GM18517 (cell line): Measurements from ENCODE around the gene SNUPN.
A peak's percentile ranks its signal among the peaks of the same experiment; 100 is the strongest.

Experiments
- ATAC-seq: cut with Tn5 transposase; IDR thresholded peaks from one replicate; pipeline ENCODE4 v1.9.1; 2021; ENCODE audit warnings: mild to moderate bottlenecking, moderate library complexity; ENCODE audit not compliant: unreplicated experiment

Gene SNUPN

DNA sequence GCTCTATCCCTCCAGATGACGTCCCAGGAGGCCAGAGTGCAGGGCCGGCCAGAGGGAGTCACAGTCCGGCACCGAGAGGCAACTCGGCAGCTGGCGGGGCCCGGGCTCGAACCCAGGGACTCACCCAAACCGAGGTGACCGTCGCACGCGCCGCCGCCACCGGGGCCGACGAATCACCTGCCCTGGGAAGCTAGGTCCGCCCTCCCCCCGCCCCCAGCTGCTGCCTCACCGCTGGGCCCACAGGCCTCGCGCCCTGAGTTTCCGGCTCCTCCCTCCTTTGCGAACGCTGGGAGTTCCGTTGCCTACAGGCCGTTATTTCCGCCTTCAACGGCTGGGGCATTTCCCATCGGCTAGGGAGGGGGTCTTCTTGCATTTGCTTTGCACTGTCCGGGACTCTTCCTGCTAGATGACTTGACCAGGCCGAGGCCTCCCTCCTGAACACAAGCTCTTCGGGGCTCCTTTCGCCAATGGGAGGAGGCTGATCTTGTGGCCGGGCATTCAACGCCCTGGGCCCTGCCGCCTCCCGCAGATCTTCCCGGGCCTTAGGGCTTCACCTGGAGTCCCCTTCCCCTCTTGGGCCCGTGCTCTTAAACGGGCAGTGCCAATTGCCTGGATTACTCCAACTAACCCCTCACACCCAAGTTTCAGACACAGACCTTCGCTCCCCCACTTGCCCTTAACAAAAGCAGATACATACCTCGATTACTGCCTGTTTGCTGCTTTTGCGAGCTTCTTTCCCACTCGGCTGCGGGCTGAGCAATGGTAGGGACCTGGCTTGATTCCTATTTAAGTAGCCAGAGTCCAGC, at the start of gene SNUPN:
Gene SNUPN (minus strand): TSS at position 184 of the 806 bp plus-strand sequence. CDS start 4,674 bp downstream, outside the sequence.
- peak; percentile 73 for ATAC-seq

DNA sequence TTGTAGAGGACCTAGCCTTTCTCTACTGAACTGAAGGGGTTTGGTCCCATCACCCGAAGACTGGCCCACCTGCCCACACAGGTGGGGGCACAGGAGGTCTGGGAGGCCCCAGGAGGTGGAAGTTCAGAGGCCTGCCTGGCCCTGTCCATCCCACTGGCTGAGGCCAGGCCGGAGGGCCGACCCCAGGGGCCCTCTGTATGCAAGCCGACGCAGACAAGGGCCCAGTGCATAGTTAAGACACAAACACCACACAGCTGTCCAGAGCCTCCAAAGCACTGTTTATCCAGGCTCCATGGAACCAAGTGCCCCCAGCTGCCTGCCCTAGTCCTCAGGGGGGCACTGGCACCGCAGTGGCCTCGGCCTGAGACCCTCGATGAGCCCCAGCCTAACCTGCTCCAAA, 48.8 kb upstream of the SNUPN start:
- ATAC-seq: no peak

DNA sequence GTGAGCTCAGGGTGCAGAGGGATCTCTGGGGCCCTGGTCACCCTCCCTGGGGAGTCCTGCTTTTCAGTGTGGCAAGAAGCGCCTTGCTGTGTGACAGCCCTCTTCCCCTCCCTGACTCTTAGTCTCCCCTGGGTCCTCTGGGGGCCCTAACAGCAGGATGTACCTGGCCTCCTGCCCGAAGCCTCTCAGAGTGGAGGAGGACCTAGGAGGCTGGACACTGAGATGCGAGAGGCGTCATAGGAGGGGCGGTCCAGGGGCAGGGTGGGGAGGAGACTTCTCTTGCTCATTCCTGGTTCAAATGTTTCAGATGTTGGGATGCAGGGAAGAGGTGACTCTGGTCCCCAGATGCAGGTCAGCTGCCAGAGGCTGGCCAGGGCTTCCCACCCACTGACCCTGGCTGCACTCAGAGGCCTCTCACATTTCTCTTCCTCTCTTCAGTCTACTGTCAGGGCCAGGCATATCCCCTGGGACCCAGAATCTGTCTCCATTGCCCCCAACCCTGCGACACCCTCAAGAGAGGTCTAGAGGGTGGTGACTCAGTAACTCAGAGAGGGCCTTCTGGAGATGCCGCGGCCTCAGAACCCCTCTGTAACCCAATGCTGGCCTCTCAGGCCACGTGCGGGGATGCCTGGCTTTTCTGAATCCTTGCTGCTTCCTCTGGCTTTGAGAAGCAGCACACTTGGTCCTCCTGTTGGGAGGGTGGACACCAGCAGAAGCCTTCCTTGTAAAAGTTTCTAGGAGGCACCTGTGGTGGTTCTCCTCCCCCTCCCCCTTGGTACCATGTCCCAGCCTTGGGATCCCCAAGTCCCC, 48.1 kb upstream of the SNUPN start:
- ATAC-seq: no peak

DNA sequence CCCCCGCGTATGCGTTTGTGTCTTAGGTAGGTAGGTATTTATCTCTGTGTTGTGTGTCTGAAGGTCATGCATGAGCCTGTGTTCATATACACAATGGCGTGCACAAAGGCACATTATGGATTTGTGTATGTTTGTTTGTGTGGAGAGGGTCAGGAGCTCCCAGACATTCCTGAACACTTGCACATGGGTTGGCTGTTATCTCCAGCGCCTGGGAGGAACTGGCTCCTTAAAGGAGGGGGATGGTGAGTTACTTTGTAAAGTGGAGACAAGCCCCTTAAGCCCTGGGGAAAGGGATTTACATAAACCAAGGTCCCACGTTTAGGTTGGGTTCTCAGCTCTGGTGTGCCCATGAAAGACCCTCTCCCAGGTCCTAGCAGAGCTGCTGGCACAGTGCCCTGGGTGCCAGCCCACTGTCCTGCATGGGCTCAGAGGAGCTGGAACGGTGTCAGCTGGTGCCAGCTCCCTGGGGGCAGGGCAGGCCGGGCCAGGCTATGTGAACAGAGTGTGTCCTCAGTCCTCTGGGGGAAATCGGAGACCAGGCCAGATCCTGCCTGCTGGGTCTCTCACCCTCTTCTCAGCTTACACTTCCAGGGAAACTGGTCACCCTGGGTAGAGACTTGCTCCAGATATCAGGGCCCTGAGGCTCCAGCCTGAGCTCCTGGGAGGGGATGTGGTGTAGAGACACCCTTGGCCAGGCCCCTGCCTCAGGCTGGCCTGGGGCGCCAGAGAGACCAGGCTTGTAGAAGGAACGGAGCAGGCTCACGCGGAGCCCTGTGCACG, 47.3 kb upstream of the SNUPN start:
- ATAC-seq: no peak

DNA sequence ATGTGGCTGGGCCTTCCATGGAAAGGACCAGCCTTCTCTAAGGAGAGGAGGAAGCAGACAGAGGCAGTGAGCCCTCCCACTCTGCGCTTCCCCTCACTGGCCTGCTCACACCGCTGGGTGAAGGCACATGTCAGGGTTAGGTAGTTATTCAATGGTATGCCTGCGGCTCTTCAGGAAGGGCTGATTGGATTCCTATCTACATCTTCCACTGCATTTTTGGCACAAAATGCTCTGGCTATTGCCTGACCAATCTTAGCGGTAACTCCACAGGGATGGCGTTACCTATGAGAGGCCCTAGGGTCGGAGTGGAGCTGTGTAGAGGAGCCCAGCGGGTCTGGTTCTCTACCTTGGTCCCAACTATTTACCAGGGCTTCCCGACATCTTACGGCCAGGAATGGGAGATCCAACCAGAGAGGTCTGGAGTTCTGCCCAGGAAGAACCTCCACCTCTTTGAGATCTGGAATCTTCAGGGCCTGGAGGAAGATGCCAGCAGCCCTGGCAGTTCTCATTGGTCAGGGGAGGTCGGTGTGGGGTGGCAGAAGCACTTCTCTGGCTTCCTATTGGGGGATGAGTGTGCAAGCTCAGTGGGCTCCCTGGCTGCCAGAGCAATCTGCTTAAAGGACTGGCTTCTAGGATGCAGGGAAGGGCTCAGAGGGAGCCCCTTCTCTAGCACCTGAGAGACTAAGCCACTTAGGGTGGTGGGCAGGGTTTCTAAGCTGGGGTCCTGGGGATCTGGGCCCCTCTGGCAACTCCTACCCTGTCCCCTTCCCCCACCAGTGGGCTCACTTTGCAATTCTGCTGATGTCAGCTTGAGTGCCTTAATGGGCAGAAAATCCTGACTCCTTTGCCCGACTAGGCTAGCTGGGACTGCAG, 46.4 kb upstream of the SNUPN start:
- ATAC-seq: no peak

DNA sequence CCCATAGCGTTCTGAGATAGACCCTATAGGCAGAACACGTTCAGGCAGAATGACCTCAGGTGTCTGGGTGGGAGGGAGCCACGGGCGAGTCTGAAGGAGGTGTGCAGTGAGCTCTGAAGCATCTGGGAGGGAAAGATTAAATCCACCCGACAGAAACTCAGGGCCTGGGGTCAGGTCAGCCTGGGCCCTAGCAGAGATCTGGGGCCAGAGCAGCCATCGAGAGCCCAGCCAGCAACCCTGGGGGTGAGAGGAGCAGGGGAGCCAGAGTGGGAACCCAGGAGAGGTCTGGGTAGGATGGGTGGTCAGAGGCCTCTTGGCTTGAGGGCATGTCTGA, 44.3 kb upstream of the SNUPN start:
- ATAC-seq: no peak

DNA sequence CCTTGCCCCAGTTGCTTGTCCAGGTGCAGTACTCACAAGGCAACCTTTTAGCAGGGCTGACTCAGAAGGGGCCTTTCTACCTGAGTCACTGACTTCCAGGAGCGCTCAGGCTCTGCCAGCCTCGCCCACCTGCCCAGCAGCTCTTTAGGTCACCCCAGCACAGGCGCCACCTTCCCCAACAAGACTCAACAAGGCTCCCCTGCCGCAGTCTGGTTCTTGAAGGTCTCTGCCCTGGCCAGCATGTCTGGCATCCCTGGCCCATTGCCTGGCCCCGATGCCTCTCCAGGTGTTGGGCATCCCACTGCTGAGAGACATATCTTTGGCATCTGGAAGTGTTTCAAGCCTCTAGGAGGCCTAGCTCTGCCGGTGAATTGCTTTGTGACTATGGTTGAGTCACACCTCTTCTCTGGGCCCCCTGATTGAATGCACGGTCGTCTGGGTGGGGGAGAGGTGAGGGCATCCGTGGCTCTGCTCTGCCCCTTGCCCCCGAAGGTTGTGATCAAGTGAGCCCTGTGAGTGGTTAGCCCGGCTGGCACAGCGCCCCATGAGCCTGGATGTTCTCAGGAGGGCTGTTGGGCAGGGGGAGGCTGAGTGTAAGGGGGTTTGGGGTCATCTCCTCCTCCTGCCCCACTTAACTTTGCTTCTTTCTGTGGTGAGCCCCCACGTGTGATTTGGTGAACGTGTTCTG, 43.8 kb upstream of the SNUPN start:
- no peak for ATAC-seq

DNA sequence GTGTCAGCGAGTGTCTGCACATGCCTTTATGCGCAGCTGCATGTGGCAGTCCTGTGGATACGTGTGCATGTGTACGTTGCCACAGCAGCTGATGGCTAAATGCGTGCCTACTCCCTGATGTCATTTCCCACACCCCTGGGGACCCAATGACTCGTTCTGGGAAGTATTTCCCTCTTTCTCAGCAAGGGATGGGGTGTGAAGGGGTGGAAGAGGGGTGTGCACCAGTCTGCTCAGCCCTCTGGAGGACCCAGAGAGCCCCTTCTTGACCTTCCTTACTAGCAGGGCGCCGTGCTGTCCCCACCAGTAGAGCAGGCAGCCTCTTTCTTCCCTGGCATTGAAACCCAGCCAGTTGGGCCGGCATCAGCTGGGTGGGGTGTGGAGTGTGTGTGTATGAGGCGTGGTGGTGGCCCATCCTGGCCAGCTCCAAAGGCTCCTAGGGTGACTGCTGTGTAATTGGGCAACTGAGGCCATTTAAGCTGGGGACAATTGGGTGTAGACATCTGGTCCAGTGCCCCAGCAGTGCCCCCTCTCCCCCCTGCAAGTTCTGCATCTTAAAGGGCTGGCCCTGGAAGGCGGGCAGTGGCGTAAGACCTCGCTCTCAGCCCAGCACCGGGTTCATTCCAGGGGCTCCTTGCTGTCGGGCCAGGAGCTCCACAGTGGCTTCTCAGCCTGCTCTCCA, 41.4 kb upstream of the SNUPN start:
- no peak for ATAC-seq

DNA sequence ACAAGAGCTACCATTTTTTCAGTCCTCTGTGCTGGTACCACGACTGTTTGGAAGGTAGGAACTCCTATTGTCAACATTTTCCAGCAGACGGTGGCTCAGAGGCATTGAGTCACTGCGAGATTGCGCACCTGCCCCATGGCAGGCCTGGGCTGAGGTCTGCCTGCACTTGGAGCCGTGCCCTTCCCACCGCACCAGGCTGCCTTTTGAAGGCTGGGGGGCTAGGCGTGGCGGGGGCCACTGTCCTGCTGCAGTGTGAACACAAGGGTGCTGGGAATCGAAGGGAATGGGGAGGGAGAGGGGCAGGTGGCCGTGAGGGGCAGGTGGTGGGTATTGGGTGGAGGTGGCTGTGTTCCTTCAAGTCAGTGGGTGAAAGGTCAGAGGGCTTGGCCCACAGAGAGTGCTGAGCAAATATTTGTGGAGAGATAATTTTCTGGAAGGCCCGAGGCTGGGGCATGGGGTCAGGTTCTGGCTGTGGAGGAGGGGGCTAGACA, 38.5 kb upstream of the SNUPN start:
- no peak for ATAC-seq

DNA sequence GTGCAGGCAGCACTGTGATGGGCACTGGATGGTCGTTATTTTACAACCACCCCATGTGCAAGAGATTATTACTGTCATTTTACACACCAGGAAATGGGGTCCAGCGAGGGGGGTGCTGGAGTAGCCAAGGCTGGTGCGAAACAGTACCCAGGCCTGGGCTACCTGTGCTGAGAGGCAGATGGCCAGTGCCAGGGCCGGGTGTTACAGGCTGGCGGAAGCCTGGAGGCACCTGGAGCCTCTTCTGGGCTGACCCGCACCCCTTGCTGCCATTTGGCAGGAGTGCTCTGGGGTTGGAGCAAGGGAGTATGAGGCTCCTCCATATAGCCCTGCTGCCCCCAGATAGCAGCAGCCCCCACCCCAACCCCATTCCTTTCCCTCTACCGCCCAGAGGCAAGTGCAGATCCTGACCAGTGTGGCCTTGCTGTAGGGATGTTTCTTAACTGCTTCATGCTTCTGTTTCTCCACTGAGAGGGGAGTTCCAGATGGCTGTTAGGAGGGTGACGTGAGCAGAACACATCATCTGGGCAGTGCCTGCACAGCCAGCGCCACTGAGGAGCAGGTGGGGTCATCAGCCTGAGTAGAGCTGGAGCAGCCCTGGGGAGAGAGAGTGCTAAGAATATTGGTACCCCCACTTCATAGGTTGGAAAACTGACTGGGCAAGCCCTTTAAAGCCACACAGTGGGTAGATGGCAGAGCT, 37.4 kb upstream of the SNUPN start:
- no peak for ATAC-seq

DNA sequence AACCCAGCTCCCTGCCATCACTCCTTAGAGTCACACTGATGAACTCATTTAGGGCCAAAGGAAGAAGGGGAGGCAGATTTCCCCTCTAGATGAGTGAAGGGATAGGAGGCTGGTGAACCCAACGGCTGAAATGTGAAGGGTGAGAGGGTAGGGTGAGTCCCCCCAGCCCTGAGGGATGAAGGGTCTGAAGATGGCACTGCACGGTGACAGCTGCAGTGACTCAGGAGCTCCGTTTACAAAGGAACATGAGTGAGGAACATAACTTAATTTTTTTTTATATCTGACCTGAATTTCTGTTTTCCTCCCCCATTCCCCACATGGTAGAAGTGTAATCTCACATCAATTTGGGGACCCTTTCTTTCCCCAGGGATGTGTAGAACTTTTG, 36.2 kb upstream of the SNUPN start:
- no peak for ATAC-seq

DNA sequence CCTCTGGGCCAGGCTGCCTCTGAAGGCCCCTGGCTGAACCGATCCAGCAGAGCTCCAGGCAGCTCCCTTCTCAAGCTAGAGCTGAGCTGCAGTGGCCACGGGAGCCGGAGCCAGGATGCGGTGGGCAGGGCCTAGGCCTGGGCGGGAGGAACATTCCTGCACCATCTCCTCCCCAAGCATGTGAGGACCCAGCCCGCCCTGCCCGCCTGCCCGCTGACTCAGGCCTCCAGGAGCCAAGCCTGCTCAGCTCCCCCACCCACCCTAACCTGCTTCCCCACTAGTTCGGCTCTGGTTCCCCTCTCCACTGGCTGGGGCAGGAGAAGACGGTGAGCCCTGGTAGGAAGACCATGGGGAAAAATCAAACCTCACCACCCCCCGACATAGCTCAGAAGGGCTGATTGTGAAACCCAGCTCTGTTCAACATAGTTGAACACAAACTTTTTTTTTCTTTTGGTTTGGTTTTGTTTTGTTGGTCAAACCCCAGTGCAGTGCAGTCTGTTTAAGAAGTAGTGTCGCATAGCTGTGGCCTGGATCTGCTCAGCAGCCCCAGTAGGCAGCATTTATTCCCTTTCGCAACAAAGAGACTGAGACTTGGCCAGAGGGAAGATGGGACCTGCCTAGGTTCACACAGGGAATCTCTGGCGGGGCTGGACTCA, 35.7 kb upstream of the SNUPN start:
- ATAC-seq: no peak

DNA sequence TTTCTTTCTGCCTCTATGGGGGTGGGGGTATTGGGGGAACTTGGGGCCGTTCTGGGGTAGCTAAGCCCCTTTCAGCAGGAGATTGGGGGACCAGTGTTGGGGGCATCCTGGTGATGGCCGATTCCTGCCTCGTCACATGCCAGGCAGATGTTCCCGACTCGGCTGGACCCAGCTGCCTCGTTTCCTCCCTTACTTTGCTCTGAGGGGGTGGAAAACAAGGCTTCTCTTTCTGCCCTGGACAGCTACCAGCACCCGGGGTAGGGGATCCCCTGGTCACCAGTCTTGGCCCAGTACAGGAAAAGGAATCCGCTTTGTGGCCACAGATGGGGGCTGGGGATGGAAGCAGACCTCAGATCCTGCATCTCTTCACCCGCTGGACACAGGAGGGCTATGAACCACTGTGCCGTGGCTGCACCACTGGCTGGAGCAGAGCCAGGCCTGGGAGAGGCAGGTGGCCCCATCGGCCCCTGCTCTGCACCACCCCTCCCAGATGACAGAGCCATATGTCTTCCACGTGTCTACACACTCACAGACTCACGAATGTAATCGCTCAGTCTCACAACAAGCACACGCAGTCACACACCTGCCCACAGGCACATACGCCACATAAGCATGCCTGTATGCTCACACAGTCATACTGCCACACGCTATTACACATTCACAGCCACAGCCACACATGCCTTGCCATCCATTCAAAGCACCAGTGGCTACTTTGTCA, 34.6 kb upstream of the SNUPN start:
- no peak for ATAC-seq

DNA sequence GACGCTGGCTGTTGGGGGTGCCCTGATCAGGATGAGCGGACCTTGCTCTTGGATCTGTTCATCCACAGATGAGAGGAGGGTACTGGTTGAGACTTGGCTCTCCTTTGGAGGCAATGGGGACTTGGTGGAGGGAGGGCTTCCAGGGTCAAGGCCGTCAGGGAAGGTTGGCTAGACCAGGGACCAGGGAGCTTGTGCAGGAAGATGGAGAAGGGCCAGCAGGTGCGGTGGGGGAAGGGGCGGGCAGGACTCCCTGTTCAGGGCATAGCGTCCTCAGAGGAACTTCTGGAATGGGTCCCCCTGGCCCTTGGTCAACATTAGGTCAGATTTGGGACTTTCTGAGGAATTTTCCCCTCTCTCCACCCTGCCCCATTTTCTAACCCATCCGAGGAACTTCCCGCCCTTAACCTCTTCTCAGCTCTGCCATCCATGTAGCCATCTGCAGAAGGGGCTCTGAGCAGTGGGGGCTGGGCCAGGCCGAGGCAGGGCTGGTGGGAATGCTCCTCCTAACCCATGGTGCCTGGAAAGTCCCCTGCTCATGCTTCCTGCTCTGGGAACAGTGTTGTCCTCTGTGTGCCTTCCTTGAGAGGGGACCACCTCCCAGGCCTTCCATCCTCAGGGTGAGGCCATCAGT, 33.7 kb upstream of the SNUPN start:
- no peak for ATAC-seq

DNA sequence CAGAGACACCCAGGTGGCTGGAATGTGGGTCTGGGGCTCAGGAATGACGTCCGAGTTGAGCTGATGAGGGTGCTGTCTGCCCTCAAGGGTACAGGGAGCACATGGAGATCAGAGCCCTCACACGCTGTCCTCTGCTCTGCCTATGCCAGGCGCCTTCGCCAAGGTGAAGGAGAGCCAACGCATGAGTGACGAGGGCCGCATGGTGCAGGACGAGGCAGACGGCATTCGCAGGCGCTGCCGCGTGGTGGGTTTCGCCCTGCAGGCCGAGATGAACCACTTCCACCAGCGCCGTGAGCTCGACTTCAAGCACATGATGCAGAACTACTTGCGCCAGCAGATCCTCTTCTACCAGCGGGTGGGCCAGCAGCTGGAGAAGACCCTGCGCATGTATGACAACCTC, 31.3 kb upstream of the SNUPN start:
- ATAC-seq: no peak

DNA sequence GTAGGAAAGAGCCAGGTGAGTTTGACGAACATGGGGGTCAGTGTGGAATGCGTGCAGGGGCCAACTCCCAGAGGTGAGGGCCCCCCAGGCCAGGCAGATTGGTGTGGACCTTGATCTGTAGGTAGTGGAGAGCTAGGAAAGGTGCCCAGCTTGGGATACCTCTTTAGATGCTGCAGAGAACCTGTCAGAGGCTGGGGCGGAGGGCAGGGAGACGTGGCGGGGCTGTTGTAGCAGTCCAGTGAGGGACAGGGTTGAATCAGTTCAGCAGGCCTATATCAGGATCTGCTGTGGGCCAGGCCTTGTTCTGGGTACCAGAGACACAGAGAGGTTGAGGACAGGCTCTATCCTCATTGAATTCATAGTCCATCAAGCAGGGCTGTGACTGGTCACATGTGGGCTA, 30.8 kb upstream of the SNUPN start:
- no peak for ATAC-seq

DNA sequence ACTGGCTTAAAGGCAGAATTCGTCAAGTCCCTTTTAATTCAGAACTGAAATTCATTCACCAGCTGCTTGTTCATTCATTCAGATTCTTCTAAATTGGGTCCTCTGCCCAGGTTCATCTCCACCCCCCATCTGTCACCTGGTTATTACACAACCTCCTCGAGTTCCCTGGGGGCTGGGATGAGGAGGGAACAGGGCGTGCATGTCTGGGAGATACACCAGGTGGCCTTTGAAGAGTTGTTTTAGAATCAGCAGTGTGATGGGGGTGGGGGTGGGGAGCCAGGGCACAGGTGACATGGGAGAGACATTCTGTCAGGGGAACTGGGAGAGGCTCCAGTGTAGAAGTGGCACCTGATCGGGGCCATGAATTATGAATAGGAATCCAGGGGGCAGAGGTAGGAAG, 30.4 kb upstream of the SNUPN start:
- no peak for ATAC-seq
